Measurements from ENCODE around the gene CNTN4.

CNTN4 gene

GRCh38 chr3:2853651-2854050 lies 755.0 kb downstream of the CNTN4 start:
- in situ Hi-C loops (cut with HindIII; ENCODE audit: low sequenced_read_pairs) = no loop called here
- no peak overlapping the region for H3K4me3 ChIP-seq (ENCODE audit: low read depth, low read length)
- TF ChIP-seq, protein P1, sequence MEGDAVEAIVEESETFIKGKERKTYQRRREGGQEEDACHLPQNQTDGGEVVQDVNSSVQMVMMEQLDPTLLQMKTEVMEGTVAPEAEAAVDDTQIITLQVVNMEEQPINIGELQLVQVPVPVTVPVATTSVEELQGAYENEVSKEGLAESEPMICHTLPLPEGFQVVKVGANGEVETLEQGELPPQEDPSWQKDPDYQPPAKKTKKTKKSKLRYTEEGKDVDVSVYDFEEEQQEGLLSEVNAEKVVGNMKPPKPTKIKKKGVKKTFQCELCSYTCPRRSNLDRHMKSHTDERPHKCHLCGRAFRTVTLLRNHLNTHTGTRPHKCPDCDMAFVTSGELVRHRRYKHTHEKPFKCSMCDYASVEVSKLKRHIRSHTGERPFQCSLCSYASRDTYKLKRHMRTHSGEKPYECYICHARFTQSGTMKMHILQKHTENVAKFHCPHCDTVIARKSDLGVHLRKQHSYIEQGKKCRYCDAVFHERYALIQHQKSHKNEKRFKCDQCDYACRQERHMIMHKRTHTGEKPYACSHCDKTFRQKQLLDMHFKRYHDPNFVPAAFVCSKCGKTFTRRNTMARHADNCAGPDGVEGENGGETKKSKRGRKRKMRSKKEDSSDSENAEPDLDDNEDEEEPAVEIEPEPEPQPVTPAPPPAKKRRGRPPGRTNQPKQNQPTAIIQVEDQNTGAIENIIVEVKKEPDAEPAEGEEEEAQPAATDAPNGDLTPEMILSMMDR (IDR thresholded peaks at IDR 0.05; ENCODE audit: low read depth, low read length) = no peak

DNA sequence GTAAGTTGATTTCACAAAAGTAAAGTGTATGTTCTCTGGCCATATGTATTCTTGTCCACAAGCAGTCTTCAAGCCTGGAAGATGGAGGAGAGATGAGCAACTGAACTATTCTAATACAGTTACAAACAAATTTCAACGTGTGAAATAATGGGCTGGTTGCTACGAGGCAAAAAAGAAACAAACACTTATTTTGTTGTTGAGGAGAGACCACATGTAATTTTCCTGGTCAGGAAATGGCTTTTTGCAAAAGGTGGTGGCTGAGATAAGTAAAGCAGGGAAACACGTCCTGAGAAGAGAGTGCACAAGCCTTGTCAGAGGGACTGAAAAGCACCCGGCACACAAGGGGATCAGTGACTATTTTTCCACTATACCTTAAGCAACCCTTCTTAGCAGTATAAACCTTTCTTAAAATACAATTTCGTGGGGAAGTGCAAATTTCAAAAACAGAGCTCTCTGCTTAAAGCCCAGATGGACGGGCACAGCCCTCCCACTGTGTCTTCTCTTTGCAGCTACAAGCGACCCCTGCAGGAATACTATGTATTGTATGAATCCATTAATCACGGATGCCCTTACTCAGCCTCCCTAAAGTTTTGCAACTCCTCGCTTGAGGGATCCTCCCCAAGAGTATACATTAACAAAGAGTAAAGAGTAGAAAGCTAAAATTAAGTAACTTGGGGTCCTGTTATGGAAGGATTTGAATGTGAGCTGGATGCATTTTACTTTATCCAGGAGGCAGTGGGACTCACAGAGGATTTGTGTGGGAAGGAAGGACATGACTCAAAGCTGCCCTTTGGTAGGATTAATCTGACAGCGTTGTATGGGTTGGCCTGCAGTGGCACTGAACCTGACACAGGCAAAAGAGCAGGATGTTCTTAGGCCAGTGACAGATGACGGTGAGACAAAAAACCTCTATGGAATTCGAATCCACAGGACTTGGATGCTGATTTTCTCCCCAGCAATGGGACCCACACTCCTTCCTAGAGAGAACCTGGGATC lies 757.8 kb downstream of the CNTN4 start:
- no peak for DNase-seq (ENCODE audit: low read depth, low spot score)
- TF ChIP-seq, protein P1 (IDR thresholded peaks at IDR 0.05; ENCODE audit: low read depth, low read length) = no peak
- H3K4me3 ChIP-seq (ENCODE audit: low read depth, low read length) = no peak overlapping the region
- in situ Hi-C loops (cut with HindIII; ENCODE audit: low sequenced_read_pairs) = no loop called here

More at GRCh38 chr3:2853651-2854050, 755.0 kb downstream of the CNTN4 start:
- no peak for DNase-seq (ENCODE audit: low read depth, low spot score)

GRCh38 chr3:2860626-2861025 lies 762.0 kb downstream of the CNTN4 start:
- no peak for DNase-seq (ENCODE audit: low read depth, low spot score)
- in situ Hi-C loops (cut with HindIII; ENCODE audit: low sequenced_read_pairs) = no loop called here
- TF ChIP-seq, protein P1 (IDR thresholded peaks at IDR 0.05; ENCODE audit: low read depth, low read length) = no peak
- no peak overlapping the region for H3K4me3 ChIP-seq (ENCODE audit: low read depth, low read length)

DNA sequence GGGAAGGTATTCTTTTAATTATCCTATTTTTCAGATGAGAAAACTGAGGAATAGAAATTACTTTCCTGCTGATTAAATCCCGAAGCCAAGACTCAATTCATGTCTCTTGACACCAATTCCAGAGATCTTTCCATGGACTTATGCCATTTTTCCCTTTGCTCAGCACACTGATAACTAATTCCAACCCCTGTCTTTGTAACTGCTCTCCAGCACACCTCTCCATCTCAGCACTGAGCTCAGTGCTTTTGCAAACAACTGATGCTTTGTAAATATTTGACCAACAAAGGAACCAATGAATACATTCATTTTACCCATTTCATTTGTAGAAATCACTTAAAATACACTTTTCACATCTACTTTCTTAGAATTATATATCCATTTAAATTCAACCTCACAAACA lies 762.5 kb downstream of the CNTN4 start:
- TF ChIP-seq, protein P1 (IDR thresholded peaks at IDR 0.05; ENCODE audit: low read depth, low read length) = no peak
- in situ Hi-C loops (cut with HindIII; ENCODE audit: low sequenced_read_pairs) = no loop called here
- no peak overlapping the region for H3K4me3 ChIP-seq (ENCODE audit: low read depth, low read length)
- no peak for DNase-seq (ENCODE audit: low read depth, low spot score)

GRCh38 chr3:2861920-2862319 lies 763.3 kb downstream of the CNTN4 start:
- DNase-seq (ENCODE audit: low read depth, low spot score) = no peak
- TF ChIP-seq, protein P1 (IDR thresholded peaks at IDR 0.05; ENCODE audit: low read depth, low read length) = no peak
- in situ Hi-C loops (cut with HindIII; ENCODE audit: low sequenced_read_pairs) = no loop called here
- H3K4me3 ChIP-seq (ENCODE audit: low read depth, low read length) = no peak overlapping the region

DNA sequence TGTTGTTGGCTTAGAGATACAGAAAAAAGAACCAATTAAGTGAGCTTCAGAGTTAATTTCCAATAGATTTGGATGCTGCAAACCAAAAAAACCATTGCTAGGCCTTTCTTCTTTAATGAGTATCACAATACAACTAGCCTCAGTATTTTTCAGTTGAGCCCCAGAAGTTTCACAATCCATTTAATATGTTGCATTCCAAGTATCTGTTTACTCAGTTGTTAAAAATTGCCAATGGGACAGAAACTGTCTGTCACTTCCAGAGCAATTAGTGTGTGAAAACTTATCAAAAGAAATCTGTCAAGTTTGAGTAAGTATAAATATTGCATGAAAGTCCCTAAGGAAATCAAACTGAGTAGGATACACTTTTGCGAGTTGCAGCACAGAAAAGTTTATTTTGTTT lies 763.7 kb downstream of the CNTN4 start:
- DNase-seq (ENCODE audit: low read depth, low spot score) = no peak
- in situ Hi-C loops (cut with HindIII; ENCODE audit: low sequenced_read_pairs) = no loop called here
- TF ChIP-seq, protein P1 (IDR thresholded peaks at IDR 0.05; ENCODE audit: low read depth, low read length) = no peak
- H3K4me3 ChIP-seq (ENCODE audit: low read depth, low read length) = no peak overlapping the region

All from astrocyte of the spinal cord (primary cell).